Ishikawa (cell line): ENCODE results near the gene MRPL41.

ENCODE experiments used
- CEBPB ChIP-seq: IDR thresholded peaks from 2 replicates; pipeline ENCODE4 v1.6.1; 2012
- CREB1 ChIP-seq: IDR thresholded peaks from 2 replicates; pipeline ENCODE4 v1.6.1; 2012; ENCODE audit warnings: low read depth
- EGR1 ChIP-seq: IDR thresholded peaks from 2 replicates; pipeline ENCODE4 v1.6.1; 2012
- EP300 ChIP-seq: IDR thresholded peaks from 2 replicates; pipeline ENCODE4 v1.6.1; 2012; ENCODE audit warnings: borderline replicate concordance
- FOXM1 ChIP-seq: IDR thresholded peaks from 2 replicates; pipeline ENCODE4 v1.6.1; 2012; ENCODE audit warnings: low read depth, borderline replicate concordance
- NFIC ChIP-seq: IDR thresholded peaks from 2 replicates; pipeline ENCODE4 v1.6.1; 2012
- RAD21 ChIP-seq: IDR thresholded peaks from 2 replicates; pipeline ENCODE4 v1.6.1; 2012; ENCODE audit warnings: low read depth
- TAF1 ChIP-seq: IDR thresholded peaks from 2 replicates; pipeline ENCODE4 v1.6.1; 2012; ENCODE audit warnings: low read depth, mild to moderate bottlenecking
- TCF12 ChIP-seq: IDR thresholded peaks from 2 replicates; pipeline ENCODE4 v1.6.1; 2012; ENCODE audit warnings: low read depth
- TEAD4 ChIP-seq: IDR thresholded peaks from 2 replicates; pipeline ENCODE4 v1.6.1; 2012
- YY1 ChIP-seq: IDR thresholded peaks from 2 replicates; pipeline ENCODE4 v1.6.1; 2012; ENCODE audit warnings: low read depth
- ZBTB7A ChIP-seq: IDR thresholded peaks from 2 replicates; pipeline ENCODE4 v1.6.1; 2012; ENCODE audit warnings: low read depth
- TF ChIP-seq, protein P1 (sequence below): IDR thresholded peaks from 2 replicates; pipeline ENCODE4 v1.6.1; 2012; ENCODE audit warnings: low read depth, mild to moderate bottlenecking
- TF ChIP-seq, protein P2 (sequence below): IDR thresholded peaks from 2 replicates; pipeline ENCODE4 v1.6.1; 2012
- TF ChIP-seq, protein P3 (sequence below): IDR thresholded peaks from 2 replicates; pipeline ENCODE4 v1.6.1; 2012

Gene MRPL41

DNA sequence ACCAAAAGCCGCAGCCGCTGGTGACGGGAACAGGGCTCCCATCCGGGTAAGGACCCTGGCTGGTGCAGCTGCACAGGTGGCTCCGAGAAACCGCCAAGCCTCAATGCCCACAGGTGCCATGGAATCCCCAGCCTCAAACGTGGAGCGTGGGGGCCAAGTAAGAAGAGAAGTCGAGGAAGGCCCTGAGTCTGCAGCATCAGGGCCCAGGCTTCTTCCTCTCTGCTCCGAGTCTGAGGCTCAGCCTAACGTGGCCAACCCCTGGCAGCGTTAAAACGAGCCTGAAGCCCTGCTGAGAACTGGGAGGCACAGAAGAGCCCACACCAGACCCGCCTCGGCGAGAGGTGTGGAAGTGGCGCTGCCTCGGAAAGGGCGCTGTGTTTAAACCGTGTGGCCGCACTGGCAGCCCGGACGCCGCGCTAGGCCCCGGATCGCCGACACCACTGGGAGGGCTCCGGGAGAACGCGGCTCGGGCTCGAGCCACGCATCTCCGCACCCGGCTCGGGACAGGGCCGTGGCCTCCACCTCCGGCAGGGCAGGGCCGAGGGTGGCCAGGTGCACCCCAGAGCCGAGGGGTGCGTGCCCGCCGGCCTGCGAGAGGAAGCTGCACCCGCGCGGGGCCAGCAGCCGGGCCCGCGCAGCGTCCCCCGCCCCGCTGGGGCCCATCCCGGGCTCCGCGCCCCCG, 37.9 kb downstream of the MRPL41 start:
- TF ChIP-seq, protein P1, sequence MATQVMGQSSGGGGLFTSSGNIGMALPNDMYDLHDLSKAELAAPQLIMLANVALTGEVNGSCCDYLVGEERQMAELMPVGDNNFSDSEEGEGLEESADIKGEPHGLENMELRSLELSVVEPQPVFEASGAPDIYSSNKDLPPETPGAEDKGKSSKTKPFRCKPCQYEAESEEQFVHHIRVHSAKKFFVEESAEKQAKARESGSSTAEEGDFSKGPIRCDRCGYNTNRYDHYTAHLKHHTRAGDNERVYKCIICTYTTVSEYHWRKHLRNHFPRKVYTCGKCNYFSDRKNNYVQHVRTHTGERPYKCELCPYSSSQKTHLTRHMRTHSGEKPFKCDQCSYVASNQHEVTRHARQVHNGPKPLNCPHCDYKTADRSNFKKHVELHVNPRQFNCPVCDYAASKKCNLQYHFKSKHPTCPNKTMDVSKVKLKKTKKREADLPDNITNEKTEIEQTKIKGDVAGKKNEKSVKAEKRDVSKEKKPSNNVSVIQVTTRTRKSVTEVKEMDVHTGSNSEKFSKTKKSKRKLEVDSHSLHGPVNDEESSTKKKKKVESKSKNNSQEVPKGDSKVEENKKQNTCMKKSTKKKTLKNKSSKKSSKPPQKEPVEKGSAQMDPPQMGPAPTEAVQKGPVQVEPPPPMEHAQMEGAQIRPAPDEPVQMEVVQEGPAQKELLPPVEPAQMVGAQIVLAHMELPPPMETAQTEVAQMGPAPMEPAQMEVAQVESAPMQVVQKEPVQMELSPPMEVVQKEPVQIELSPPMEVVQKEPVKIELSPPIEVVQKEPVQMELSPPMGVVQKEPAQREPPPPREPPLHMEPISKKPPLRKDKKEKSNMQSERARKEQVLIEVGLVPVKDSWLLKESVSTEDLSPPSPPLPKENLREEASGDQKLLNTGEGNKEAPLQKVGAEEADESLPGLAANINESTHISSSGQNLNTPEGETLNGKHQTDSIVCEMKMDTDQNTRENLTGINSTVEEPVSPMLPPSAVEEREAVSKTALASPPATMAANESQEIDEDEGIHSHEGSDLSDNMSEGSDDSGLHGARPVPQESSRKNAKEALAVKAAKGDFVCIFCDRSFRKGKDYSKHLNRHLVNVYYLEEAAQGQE = no peak
- TF ChIP-seq EGR1 = no peak
- TF ChIP-seq YY1 = no peak

DNA sequence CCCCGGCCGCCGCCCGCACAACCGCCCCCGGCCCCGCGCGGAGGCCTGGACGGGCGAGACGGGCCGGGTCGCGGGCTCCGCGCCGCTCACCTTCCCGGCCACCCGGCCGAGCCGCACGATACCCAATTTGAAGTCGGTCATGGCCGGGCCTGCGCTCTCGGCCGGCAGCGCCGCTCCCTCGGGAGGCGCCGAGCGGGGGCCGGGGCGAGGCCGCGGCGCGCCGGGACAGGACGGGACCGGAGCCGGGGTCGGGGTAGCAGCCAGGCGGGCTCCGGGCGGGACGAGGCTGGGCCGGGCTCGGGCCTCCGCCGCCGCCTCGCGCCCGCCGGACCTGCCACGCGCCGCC, 38.4 kb downstream of the MRPL41 start:
- TF ChIP-seq TEAD4 (no peak), ZBTB7A (0 out of 2 replicates have a peak, but pooled peaks have one; percentile 3)

DNA sequence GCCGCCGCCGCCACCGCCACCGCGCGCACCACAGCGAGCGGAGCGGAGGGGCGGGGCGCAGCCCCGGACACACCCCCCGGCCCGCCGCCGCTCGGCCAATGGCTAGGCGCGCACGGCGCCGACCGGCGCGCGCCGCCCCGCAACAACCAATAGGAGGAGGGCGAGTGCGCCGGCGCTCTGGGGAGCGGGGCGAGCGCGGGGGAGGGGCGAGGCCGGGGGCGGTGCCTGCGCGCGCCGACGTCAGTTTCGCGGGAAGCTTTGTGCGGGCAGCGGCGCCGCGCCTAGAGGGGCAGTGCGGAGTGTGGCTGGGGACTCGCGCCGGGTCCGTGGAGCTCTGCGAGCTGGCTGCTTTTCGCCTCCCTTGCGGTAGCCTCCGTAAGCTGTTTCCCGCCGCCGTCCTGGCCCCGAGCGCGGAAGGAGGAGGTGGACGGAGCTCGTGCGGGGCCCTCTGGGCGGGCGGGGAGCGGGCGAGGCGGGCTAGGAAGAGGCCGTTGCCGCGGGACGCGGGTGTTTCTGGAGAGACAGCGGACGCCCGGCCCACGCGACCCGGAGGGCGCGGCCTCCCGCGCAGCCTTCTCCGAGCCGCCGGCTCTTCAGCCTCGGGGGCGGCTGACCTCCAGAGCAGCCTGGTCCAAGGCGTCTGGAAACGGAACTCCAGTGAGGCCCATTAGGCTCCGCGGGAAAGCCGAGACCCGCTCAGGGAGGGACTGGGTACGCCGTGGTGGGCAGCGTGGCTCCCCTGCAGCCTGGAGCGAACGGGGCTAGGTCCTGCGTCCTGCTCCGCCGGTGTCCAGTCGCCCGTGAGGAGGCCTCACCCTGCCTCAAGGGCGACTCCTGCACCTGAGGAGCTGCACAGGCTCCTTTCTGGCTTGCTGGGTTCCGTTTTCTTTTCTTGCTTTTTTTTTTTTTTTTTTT, 39.0 kb downstream of the MRPL41 start, which contains the start of gene ZMYND19:
TSS of gene ZMYND19 (minus strand) at position 44 of the 915 bp plus-strand sequence. CDS start 249 bp downstream, outside the sequence.
- no peak for TF ChIP-seq RAD21
- no peak for TF ChIP-seq NFIC
- no peak for TF ChIP-seq CEBPB
- peak; percentile 60; the same call in 1 of the 2 replicates for TF ChIP-seq TAF1
- TF ChIP-seq, protein P2, sequence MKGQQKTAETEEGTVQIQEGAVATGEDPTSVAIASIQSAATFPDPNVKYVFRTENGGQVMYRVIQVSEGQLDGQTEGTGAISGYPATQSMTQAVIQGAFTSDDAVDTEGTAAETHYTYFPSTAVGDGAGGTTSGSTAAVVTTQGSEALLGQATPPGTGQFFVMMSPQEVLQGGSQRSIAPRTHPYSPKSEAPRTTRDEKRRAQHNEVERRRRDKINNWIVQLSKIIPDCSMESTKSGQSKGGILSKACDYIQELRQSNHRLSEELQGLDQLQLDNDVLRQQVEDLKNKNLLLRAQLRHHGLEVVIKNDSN = no peak
- no peak; the same call in 1 of the 2 replicates for TF ChIP-seq TCF12
- no peak for TF ChIP-seq EGR1
- TF ChIP-seq, protein P3, sequence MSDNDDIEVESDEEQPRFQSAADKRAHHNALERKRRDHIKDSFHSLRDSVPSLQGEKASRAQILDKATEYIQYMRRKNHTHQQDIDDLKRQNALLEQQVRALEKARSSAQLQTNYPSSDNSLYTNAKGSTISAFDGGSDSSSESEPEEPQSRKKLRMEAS = no peak; the same call in 1 of the 2 replicates
- TF ChIP-seq EP300 = no peak
- peak; percentile 63; the same call in 1 of the 2 replicates for TF ChIP-seq CREB1
- TF ChIP-seq, protein P1 = no peak
- TF ChIP-seq ZBTB7A = peak; percentile 55; the same call in 1 of the 2 replicates
- TF ChIP-seq TEAD4 = no peak
- no peak for TF ChIP-seq FOXM1
- TF ChIP-seq YY1 = no peak

DNA sequence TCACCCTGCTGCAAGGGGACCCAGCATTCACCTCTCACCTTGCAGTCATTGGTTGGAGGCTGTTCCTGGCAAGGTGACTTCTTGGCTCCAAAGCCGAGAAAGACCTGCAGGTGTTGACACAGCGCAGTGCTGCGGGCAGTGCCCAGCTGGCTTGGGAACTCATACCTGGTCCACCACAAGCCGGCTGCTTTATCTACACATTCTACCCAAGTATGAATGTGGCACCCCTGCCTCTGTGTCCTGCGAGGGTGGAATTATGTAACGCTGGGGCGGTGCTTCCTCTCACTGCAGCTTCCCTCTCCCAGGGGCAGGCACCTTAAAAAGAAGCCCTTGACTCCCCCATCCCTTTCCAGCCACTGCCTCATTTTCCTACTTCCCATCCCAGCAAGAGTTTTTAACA, 41.1 kb downstream of the MRPL41 start:
- TF ChIP-seq CREB1 (no peak), CEBPB (no peak), TEAD4 (no peak), ZBTB7A (no peak), EGR1 (no peak), NFIC (no peak), YY1 (no peak), EP300 (no peak), RAD21 (no peak), TAF1 (no peak), FOXM1 (no peak), TCF12 (no peak)
- TF ChIP-seq, protein P1 = no peak
- TF ChIP-seq, protein P2 = no peak
- TF ChIP-seq, protein P3 = no peak
